Keratinocyte (primary cell): ENCODE data around the gene SRP14. TPM values are rescaled to one million over a fixed set of nuclear protein-coding genes. Genes with fewer than 3 reads are reported as not detected.

ENCODE experiments used
- DNase-seq: peaks from one replicate; pipeline ENCODE4 v3.0.0-alpha.2; 2011; ENCODE audit warnings: low read depth, missing footprints, low spot score
- FAIRE-seq: peaks from 2 replicates; lab custom pipeline; 2011; peaks lifted over from hg19 to GRCh38; lab: Jason Lieb, UNC
- H2AFZ ChIP-seq: 2 replicates; pipeline ENCODE4 v1.6.0; 2012; ENCODE audit warnings: low read length, control low read depth, inconsistent platforms; ENCODE audit not compliant: control insufficient read depth
- H3K27ac ChIP-seq: 2 replicates; pipeline ENCODE4 v1.5.1; 2011; ENCODE audit warnings: low read length; ENCODE audit not compliant: control insufficient read depth, insufficient read depth
- H3K27me3 ChIP-seq: 3 replicates; pipeline ENCODE4 v1.6.0; 2011; ENCODE audit warnings: low read length; ENCODE audit not compliant: control insufficient read depth, insufficient read depth; ENCODE audit errors: extremely low read depth
- H3K36me3 ChIP-seq, 2 experiments: 2 replicates in 1 of 2; 3 replicates in 1 of 2; pipeline ENCODE4 v1.5.1; 2011; ENCODE audit warnings: low read length in 2 of 2, mild to moderate bottlenecking in 1 of 2; ENCODE audit not compliant: control insufficient read depth in 2 of 2, insufficient read depth in 2 of 2; ENCODE audit errors: extremely low read depth in 1 of 2
- H3K4me1 ChIP-seq: 3 replicates; pipeline ENCODE4 v1.5.1; 2011; ENCODE audit warnings: low read length; ENCODE audit not compliant: control insufficient read depth, insufficient read depth; ENCODE audit errors: extremely low read depth
- H3K4me2 ChIP-seq: 3 replicates; pipeline ENCODE4 v1.6.0; 2011; ENCODE audit warnings: low read depth, low read length; ENCODE audit not compliant: control insufficient read depth, insufficient read depth; ENCODE audit errors: extremely low read depth
- H3K4me3 ChIP-seq, 3 experiments: fragments of 200-600 bp in 1 of 3; sonication (generic) in 1 of 3; 2 replicates in 2 of 3; 3 replicates in 1 of 3; pipeline ENCODE4 v1.5.1; 2011 to 2016; ENCODE audit warnings: low read length in 3 of 3, mild to moderate bottlenecking in 3 of 3, control low read depth in 2 of 3, inconsistent platforms in 1 of 3, low read depth in 1 of 3, mixed read lengths in 1 of 3, mixed run types in 1 of 3, moderate library complexity in 1 of 3; ENCODE audit not compliant: control insufficient read depth in 2 of 3, insufficient read depth in 2 of 3; ENCODE audit errors: extremely low read depth in 1 of 3
- H3K79me2 ChIP-seq: 2 replicates; pipeline ENCODE4 v1.6.0; 2012; ENCODE audit warnings: low read length; ENCODE audit not compliant: control insufficient read depth, insufficient read depth
- H3K9ac ChIP-seq: 3 replicates; pipeline ENCODE4 v1.6.0; 2011; ENCODE audit warnings: low read length; ENCODE audit not compliant: control insufficient read depth, insufficient read depth; ENCODE audit errors: extremely low read depth
- H3K9me1 ChIP-seq: 3 replicates; pipeline ENCODE4 v1.6.0; 2011; ENCODE audit warnings: low read length; ENCODE audit not compliant: control insufficient read depth, insufficient read depth; ENCODE audit errors: extremely low read depth
- H3K9me3 ChIP-seq: 2 replicates; pipeline ENCODE4 v1.5.1; 2012; ENCODE audit warnings: low read depth, low read length; ENCODE audit not compliant: control insufficient read depth
- H4K20me1 ChIP-seq: 3 replicates; pipeline ENCODE4 v1.6.0; 2011; ENCODE audit warnings: low read length; ENCODE audit not compliant: control insufficient read depth, insufficient read depth; ENCODE audit errors: extremely low read depth
- EZH2 ChIP-seq: IDR thresholded peaks from one replicate; pipeline ENCODE4 v1.6.1; 2012; ENCODE audit warnings: inconsistent platforms, mild to moderate bottlenecking, low read length, moderate library complexity
- dilution Hi-C: fragments of 300-500 bp; cut with MboI; formaldehyde crosslinking; loops from one replicate; pipeline ENCODE4 v1.7.0; 2020; ENCODE audit warnings: low sequenced_read_pairs; ENCODE audit not compliant: extremely low pct_ligation_motif_present
- polyA plus RNA-seq, 5 experiments: library from polyadenylated mRNA; depleted of rRNA in 3 of 5; stranded (reverse) in 3 of 5; stranded (forward) in 1 of 5; unstranded in 1 of 5; fragments of >200 nt; gene quantifications; 1 replicate in 1 of 5; 2 replicates in 3 of 5; 3 replicates in 1 of 5; pipeline versions ENCODE4 v1.2.1 to v1.2.3, GENCODE V29; 2011 to 2012; ENCODE audit warnings: missing spikeins in 2 of 5, low read depth in 1 of 5, low replicate concordance in 1 of 5
- TF ChIP-seq, protein P1 (sequence below), 3 experiments: IDR thresholded peaks in 1 of 3; conservative IDR thresholded peaks in 1 of 3; optimal IDR thresholded peaks in 1 of 3; 2 replicates in 2 of 3; 3 replicates in 1 of 3; pipeline versions ENCODE3 to v1.5.1; 2011; ENCODE audit warnings: low read length in 3 of 3, mild to moderate bottlenecking in 3 of 3, moderate library complexity in 2 of 3, control low read depth in 1 of 3, inconsistent platforms in 1 of 3; ENCODE audit not compliant: insufficient read depth in 2 of 3; ENCODE audit errors: extremely low read depth in 1 of 3

SRP14 gene
- polyA plus RNA-seq, 1 donor (not counting 4 experiments of a cell fraction or from before 2014, with no cell fraction given), result 407 TPM

DNA sequence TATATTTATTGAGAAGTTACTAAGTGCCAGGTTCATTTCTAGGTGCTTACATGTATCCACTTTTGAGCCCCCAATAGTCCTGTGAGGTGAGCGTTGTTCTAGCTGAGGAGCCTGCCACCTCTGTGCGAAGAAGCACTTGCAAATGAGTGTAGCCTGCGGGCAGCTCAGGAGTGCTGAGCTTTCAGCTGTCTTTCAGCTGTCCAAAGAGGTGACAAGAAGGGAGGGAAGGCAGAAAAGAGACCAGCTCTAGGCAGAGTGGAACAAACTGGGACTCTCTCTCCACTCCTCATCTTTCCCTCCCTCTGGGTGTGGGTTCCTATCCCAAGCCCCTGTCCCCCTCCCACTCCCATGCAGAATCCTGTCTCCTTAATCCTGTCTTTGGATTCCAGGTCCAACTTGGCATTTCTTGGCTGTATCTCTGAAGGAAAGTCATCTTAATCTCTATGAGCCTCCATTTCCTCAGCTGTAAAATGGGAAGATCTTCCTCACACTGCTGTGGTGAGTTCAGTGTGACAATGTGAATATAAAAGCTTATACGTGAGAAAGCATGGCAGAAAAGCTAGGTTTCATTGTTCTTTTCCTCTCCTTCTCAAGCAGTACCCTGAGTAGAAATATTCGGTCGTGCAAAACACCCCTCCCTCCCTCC, 6.7 kb upstream of the SRP14 start:
- peak overlapping the region; percentile 1 for H3K9ac ChIP-seq
- no peaks in the 10 kb centered on the region for H3K9me3 ChIP-seq
- DNase-seq (no peak), FAIRE-seq (no peak)
- no peak overlapping the region for H3K27ac ChIP-seq
- H3K4me2 ChIP-seq, result peak overlapping the region; percentile 87
- no peak overlapping the region for H3K4me3 ChIP-seq
- peaks cover 4% of the 10 kb centered on the region for H4K20me1 ChIP-seq
- TF ChIP-seq EZH2, result no peak
- TF ChIP-seq, protein P1, sequence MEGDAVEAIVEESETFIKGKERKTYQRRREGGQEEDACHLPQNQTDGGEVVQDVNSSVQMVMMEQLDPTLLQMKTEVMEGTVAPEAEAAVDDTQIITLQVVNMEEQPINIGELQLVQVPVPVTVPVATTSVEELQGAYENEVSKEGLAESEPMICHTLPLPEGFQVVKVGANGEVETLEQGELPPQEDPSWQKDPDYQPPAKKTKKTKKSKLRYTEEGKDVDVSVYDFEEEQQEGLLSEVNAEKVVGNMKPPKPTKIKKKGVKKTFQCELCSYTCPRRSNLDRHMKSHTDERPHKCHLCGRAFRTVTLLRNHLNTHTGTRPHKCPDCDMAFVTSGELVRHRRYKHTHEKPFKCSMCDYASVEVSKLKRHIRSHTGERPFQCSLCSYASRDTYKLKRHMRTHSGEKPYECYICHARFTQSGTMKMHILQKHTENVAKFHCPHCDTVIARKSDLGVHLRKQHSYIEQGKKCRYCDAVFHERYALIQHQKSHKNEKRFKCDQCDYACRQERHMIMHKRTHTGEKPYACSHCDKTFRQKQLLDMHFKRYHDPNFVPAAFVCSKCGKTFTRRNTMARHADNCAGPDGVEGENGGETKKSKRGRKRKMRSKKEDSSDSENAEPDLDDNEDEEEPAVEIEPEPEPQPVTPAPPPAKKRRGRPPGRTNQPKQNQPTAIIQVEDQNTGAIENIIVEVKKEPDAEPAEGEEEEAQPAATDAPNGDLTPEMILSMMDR (optimal IDR thresholded peaks at IDR 0.05 in 1 of 3, IDR thresholded peaks at IDR 0.05 in 1 of 3, conservative IDR thresholded peaks at IDR 0.05 in 1 of 3; ENCODE audit: extremely low read depth in 1 of 3, insufficient read depth in 2 of 3, low read length in 3 of 3), result no peak
- H3K36me3 ChIP-seq, result no peaks in the 10 kb centered on the region
- no peaks in the 10 kb centered on the region for H3K27me3 ChIP-seq
- dilution Hi-C loops, result no loop called here
- no peak overlapping the region for H2AFZ ChIP-seq
- H3K9me1 ChIP-seq, result peaks cover 3% of the 10 kb centered on the region
- no peaks in the 10 kb centered on the region for H3K79me2 ChIP-seq
- peaks cover 33% of the 10 kb centered on the region for H3K4me1 ChIP-seq

DNA sequence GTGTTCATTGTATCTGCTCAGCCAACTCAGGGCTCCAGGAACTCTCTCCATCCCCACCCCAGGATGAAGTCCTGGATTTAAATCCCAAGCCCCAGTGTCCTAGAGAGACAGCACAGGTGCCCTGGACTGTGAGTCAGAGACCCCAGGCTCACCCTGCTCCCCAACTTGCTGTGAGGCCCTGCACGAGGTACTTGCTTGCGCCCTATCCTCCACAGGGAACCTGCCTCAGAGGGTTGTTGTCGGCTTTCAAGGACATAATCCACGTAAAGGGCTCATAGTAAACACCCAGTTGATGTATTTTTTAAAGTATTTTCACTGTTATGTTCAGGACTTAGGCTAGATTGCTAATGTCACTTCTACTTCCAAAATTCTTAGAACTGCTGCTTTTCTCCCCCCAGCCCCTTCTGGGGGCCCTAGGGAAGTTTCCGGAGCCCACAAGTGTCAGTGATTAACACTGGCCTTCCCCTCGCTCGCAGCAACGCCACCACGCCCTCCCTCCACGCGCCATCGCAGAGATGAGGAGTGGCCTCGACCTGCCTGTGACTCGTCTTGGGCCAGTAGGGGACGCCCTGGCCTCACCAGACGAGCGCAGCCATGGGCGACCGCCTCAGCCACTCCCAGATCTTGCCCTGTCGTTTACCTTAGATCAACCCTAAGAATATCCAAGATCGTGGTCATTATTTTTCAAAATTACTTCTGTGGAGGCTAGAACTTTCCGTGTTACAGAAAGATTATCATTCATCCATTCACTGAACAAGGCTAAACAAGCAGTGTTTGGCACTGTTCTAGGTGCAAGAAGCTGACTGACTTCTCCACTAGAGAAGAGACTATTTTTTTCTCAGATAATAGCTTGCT, 6.0 kb upstream of the SRP14 start:
- peak overlapping the region; percentile 37 for H3K9ac ChIP-seq
- peaks cover 4% of the 10 kb centered on the region for H3K79me2 ChIP-seq
- H3K9me1 ChIP-seq, result peaks cover 6% of the 10 kb centered on the region
- H3K9me3 ChIP-seq, result no peaks in the 10 kb centered on the region
- no peaks in the 10 kb centered on the region for H3K36me3 ChIP-seq
- H4K20me1 ChIP-seq, result peaks cover 4% of the 10 kb centered on the region
- H3K27me3 ChIP-seq, result no peaks in the 10 kb centered on the region
- peak overlapping the region; percentile 23 for H3K27ac ChIP-seq
- no peak for FAIRE-seq
- TF ChIP-seq, protein P1 (optimal IDR thresholded peaks at IDR 0.05 in 1 of 3, IDR thresholded peaks at IDR 0.05 in 1 of 3, conservative IDR thresholded peaks at IDR 0.05 in 1 of 3; ENCODE audit: extremely low read depth in 1 of 3, insufficient read depth in 2 of 3, low read length in 3 of 3), result peak; percentile 92 to 98 (median 97)
- TF ChIP-seq EZH2, result no peak
- dilution Hi-C loops, result no loop called here
- peaks cover 37% of the 10 kb centered on the region for H3K4me1 ChIP-seq
- H2AFZ ChIP-seq, result peak overlapping the region; percentile 39
- H3K4me3 ChIP-seq, result peak overlapping the region in 1 of 3 experiments; percentile 52
- DNase-seq, result no peak
- peak overlapping the region; percentile 87 for H3K4me2 ChIP-seq
